ENCODE measurements around the gene YEATS2.

YEATS2 gene

DNA sequence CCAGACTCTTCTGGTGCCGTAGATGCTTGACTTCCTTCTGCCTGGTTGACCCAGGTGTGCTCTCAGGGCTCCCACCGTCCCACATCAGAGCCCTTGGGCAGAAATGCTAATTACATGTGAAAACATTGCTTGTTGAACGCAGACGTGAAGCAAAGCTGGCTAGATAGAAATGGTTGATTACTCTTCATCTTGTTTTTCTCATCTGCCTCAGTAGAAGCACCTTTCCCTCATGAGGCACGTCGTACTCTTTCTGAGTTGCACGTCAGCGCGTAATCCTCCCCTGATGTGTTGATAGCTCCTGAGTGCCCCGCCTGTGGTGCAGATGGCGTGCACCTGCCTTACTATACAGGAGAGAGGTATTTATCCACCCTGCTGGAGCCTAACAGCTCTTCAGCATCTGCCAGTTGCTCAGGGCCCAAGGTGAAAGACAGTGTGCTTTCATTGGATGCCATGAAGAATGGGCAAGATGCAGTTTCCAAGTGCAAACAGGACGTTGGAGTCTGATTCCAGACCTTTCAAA is 109.7 kb downstream of the YEATS2 start:
- no peak for TF ChIP-seq ZFX (IDR thresholded peaks at IDR 0.05; ENCODE audit: borderline replicate concordance)
- TF ChIP-seq, protein P1, sequence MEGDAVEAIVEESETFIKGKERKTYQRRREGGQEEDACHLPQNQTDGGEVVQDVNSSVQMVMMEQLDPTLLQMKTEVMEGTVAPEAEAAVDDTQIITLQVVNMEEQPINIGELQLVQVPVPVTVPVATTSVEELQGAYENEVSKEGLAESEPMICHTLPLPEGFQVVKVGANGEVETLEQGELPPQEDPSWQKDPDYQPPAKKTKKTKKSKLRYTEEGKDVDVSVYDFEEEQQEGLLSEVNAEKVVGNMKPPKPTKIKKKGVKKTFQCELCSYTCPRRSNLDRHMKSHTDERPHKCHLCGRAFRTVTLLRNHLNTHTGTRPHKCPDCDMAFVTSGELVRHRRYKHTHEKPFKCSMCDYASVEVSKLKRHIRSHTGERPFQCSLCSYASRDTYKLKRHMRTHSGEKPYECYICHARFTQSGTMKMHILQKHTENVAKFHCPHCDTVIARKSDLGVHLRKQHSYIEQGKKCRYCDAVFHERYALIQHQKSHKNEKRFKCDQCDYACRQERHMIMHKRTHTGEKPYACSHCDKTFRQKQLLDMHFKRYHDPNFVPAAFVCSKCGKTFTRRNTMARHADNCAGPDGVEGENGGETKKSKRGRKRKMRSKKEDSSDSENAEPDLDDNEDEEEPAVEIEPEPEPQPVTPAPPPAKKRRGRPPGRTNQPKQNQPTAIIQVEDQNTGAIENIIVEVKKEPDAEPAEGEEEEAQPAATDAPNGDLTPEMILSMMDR (IDR thresholded peaks at IDR 0.05) = no peak
- H3K27ac ChIP-seq = no peak overlapping the region

DNA sequence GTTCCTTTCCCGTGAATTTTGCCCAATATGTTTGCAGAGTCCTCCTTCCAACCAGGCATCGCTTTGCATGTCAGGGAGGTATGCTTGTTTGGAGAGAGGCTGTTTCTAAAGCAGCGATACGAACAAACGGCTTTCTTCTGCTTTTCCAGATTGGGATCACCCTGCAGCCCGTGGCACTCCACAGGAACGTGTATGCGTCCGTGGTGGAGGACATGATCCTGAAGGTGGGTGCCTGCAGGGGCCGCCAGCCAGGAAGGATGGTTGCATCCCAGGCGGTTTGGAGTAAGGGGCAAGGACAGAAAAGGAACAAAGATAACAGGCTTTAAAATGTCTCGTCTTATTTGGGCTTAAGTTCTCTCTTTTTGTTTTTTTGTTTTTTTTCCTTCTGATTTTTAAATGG is 110.3 kb downstream of the YEATS2 start:
- no peak overlapping the region for H3K27ac ChIP-seq
- TF ChIP-seq, protein P1 (IDR thresholded peaks at IDR 0.05) = no peak
- no peak for TF ChIP-seq ZFX (IDR thresholded peaks at IDR 0.05; ENCODE audit: borderline replicate concordance)

DNA sequence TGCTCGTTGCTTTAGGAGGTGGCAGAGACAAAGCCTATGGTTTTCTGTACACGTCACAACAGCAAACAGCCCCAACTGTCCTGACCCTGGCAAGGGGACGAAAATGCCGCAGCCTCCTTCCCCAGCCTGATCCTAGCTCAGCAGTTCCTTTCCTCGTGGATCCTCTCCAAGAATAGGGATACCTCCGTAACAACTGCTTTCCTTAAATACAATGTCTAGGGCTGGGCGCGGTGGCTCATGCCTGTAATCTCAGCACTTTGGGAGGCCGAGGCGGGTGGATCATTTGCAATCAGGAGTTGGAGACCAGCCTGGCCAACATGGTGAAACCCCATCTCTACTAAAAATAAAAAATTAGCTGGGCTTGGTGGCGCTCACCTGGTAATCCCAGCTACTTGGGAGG is 110.8 kb downstream of the YEATS2 start:
- H3K27ac ChIP-seq = no peak overlapping the region
- no peak for TF ChIP-seq ZFX (IDR thresholded peaks at IDR 0.05; ENCODE audit: borderline replicate concordance)
- TF ChIP-seq, protein P1 (IDR thresholded peaks at IDR 0.05) = no peak

DNA sequence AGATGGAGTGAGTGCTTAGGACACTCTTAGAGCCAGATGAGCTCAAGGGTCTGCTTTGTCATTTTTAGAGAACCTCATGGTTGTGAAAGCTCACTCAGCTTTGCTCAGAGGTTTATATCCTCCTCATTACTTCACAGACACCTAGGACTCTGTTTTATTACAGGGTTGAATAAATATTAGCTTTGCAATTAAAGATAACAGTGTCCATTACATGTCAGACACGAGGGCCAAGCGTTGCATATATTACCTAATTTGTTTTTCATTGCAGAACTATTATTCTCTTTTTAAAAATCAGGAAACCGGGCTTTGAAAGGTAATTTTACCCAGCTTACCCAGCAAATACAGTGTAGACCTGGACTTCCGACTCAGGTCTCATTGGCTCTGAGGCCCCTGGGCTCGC is 111.7 kb downstream of the YEATS2 start:
- peak overlapping the region; percentile 40; the same call in 1 of the 2 replicates for H3K27ac ChIP-seq
- TF ChIP-seq, protein P1 (IDR thresholded peaks at IDR 0.05) = no peak
- TF ChIP-seq ZFX (IDR thresholded peaks at IDR 0.05; ENCODE audit: borderline replicate concordance) = no peak

DNA sequence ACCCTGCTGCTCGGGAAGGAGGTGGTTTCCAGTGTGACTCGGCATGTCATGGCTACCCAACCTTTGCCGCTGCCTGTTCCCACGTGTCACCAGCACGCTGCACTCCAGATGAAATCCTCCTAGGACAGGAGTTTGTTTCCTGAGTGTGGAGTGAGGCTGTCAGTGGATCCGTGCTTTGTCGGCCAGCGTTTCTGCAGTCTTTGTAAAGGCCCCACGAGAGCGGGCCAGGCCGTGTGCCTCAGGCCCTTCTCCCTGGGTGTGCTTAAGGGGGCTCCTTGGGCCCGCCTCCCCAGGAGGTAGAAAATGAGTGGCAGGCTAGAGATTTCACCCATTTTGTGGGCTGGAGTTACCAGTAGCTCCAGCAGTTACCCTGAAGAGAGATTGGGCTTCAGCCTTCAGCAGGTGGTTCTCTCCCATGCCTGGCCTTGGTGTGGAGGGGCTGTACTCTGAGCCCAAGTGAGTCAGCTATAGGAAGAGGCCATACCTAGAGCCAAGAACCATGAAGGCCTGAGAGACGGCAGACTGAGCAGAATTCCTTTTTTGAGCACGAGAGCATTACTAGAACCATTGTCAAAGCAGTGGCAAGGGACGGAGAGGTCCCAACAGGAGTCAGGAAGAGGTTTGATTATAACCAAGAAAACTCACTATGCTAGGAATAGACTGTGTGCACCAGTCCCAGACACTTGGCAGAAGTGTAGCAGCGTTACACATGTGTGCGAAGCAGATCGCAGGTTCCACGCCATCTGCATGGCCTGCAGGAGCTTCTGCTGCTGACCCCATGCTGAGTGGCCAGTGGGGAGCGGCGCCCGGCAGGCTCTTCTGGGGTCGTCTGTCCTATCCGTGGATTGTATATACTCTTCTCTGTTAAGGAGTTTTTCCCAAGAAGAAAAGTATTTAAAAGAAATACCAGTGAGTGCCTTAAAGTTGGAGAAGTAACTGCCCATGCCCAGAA is 113.3 kb downstream of the YEATS2 start:
- H3K27ac ChIP-seq = no peak overlapping the region
- TF ChIP-seq, protein P1 (IDR thresholded peaks at IDR 0.05) = no peak
- no peak for TF ChIP-seq ZFX (IDR thresholded peaks at IDR 0.05; ENCODE audit: borderline replicate concordance)

DNA sequence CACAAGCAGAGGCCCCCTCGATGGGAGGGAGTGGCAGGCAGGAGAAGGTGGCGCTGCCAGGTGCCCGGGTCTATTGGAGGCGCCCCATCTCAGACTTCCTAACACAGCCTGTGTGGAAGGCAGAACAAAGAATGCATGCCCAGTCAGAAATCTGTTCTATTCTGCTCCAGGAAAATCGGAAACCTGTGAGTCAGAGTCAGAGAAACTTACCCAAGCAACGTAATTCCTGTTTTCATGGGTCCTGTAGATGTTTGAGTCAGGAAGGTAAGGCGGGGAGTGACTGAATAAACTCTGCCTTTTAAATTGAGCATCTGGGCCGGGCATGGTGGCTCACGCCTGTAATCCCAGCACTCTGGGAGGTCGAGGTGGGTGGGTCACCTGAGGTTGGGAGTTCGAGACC is 114.0 kb downstream of the YEATS2 start:
- H3K27ac ChIP-seq = no peak overlapping the region
- TF ChIP-seq, protein P1 (IDR thresholded peaks at IDR 0.05) = no peak
- TF ChIP-seq ZFX (IDR thresholded peaks at IDR 0.05; ENCODE audit: borderline replicate concordance) = no peak

All from 22Rv1 (cell line).